Stimulated activated naive CD8-positive, alpha-beta T cell treated with anti-CD3 and anti-CD28 coated beads, Interleukin-15, amount 100 ng/mL, for 72 hours (primary cell): ENCODE results near the gene FCGBP.
"Not testable (repeated sequence)": the region's sequence is repeated elsewhere in the genome, so short reads cannot be mapped to it uniquely, and the experiment has no call there.

Source experiments
- ATAC-seq: fragments of 150-1000 bp; cut with Tn5 transposase; 2 replicates; pipeline ENCODE4 v1.10.0; 2021; ENCODE audit warnings: mild to moderate bottlenecking, moderate library complexity
- DNase-seq, 2 donors: peaks; one replicate each; pipeline ENCODE4 v3.0.0; 2021 to 2022
- H3K27ac Mint-ChIP-seq, 2 donors: one replicate each; pipeline ENCODE4 v1.8.0; 2022; ENCODE audit warnings: mild to moderate bottlenecking in 2 of 2, mixed read lengths in 2 of 2, moderate library complexity in 2 of 2
- H3K27me3 Mint-ChIP-seq: one replicate; pipeline ENCODE4 v1.8.0; 2022; ENCODE audit warnings: mixed read lengths
- H3K4me1 Mint-ChIP-seq: one replicate; pipeline ENCODE4 v1.8.0; 2022; ENCODE audit warnings: mild to moderate bottlenecking, mixed read lengths
- H3K4me3 Mint-ChIP-seq, 2 donors: one replicate each; pipeline ENCODE4 v1.8.0; 2022; ENCODE audit warnings: mild to moderate bottlenecking in 2 of 2, mixed read lengths in 2 of 2, moderate library complexity in 1 of 2
- H3K9me3 Mint-ChIP-seq, 2 donors: one replicate each; pipeline ENCODE4 v1.8.0; 2022; ENCODE audit warnings: mixed read lengths in 2 of 2

The FCGBP gene

DNA sequence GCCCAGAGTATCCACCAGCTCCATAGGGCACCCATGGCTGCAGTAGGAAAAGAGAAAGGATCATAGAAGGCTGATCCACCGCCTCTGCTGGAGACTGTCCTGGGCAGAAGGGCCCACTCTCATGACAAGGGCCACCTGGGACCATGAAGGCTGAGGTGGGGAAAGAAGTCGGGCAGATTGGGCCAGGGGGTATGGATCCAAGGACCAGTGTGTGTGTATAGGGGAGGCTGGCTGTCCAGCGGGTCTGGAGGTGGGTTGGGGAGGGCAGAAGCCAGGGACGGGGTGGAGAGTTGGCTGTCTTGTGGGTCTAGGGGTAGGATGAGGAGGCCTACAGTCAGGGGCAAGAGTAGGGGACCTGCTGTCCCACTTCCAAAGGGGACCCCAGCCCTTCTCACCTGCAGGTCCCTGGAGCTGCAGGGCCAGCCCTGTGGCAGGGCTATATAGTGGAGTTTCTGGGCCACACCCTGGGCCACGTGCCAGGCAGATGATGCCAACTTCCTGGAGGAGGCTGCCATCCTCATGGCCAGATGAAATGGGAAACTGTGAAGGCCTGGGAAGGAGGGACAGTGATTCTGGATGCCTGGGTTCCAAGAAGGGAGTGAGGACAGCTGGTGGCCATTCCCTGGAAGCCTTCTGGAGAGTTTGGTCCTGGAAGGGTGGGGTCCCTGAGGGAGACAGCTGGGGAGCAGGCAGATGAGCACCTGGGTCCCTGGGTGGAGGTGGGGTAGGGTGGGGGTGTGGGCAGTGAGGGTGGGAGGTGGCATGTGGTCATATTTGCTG lies at the start of gene FCGBP:
Gene FCGBP (minus strand): TSS at position 51 of the 780 bp plus-strand sequence.
- peak within 1 kb of the TSS in 1 of 2 donors; percentile 74 for H3K4me3 Mint-ChIP-seq

DNA sequence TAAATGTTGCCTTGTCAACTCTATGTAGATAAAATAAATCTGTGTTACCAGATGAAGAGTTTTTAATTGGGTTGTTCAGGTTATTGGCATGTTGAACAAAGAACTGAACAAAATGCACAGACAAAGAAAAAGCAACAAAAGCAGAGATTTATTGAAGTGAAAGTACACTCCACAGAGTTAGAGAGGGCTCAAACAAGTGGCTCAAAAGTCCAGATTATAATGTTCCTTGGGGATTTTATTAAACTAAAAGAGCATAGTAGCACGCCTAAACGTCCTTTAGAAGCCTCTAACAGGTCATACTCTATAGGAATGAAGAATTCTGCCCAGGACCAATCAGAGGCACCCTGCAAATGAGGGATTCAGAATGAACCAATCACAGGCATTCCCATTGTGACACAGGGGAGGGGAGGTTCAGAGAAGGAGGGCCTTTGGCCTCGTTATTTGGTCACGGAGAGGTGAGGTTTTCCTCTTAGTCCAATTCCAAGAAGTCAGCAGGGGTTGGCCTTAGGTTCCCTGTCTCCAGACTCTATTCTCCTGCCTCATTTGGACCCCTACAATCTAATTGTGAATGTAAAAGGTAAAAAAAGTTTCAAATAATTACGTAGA lies 49.4 kb upstream of the FCGBP start:
- H3K27ac Mint-ChIP-seq = no peak overlapping the region
- H3K4me1 Mint-ChIP-seq = peaks cover 9% of the 10 kb centered on the region
- H3K9me3 Mint-ChIP-seq = peaks cover 27 to 29% of the 10 kb centered on the region in 2 donors

More for the DNA sequence above, at the start of gene FCGBP:
- peaks cover 79% of the 10 kb centered on the region for H3K4me1 Mint-ChIP-seq
- ATAC-seq (no peak), DNase-seq (peak in 1 of 2 donors; percentile 10)
- H3K9me3 Mint-ChIP-seq = peaks cover 9 to 17% of the 10 kb centered on the region in 2 donors
- H3K27me3 Mint-ChIP-seq = no peaks in the 10 kb centered on the region
- H3K27ac Mint-ChIP-seq = peak within 1 kb of the TSS; percentile 85 to 91

DNA sequence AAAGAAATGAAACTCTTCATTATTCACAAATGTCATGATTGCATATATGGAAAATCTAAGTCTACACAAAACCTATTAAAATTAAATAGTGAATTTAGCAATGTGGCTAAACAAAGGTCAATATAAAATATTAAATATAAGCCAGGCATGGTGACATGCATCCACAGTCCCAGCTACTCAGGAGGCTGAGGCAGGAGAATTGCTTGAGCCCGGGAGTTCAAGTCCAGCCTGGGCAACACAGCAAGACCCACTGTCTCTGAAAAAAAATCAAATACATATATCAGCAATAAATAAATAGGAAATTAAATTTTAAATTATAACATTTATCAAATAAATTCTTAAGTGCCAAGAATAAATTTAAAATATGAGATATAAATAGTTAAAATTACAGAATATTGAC lies 48.4 kb upstream of the FCGBP start:
- no peaks in the 10 kb centered on the region for H3K27me3 Mint-ChIP-seq
- ATAC-seq (no peak), DNase-seq (no peak)
- H3K4me3 Mint-ChIP-seq = no peak overlapping the region
- H3K9me3 Mint-ChIP-seq = peaks cover 26 to 27% of the 10 kb centered on the region in 2 donors
- H3K27ac Mint-ChIP-seq = no peak overlapping the region
- peaks cover 9% of the 10 kb centered on the region for H3K4me1 Mint-ChIP-seq

More for the DNA sequence above, 49.4 kb upstream of the FCGBP start:
- DNase-seq = no peak
- no peak overlapping the region for H3K4me3 Mint-ChIP-seq
- H3K27me3 Mint-ChIP-seq = no peaks in the 10 kb centered on the region
- ATAC-seq = no peak

DNA sequence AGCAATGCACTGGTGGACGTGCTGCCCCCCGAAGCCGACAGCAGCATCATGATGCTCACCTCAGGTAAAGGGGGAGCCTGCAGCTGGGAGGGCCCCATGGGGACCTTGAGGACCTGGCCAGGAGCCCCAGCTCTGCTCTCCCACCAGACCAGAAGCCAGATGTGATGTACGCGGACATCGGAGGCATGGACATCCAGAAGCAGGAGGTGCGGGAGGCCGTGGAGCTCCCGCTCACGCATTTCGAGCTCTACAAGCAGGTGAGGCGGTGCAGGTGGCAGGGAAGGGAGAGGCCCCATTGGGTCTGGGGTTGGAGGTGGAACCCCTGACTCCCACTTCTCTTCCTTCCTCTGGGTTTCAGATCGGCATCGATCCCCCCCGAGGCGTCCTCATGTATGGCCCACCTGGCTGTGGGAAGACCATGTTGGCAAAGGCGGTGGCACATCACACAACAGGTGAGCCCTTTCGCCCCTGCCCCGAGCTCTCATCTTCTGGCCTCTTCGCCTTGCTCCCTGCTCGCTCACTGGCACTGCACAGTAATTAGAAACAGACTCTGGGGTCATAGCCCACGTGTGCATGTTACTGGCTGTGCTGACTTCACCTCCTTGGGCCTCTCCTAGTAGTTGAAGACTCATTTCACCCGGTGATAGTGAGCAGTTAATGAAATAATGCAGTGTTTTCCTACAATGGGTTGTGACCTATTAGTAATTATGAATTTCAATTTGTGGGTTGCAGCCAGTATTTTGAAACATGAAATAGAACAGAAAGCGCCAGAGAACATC lies 40.1 kb upstream of the FCGBP start:
- Mint-ChIP-seq H3K4me3 (no peak overlapping the region), H3K9me3 (no peaks in the 10 kb centered on the region), H3K27me3 (no peaks in the 10 kb centered on the region), H3K27ac (no peak overlapping the region), H3K4me1 (peaks cover 43% of the 10 kb centered on the region)
- DNase-seq = no peak
- ATAC-seq = no peak

DNA sequence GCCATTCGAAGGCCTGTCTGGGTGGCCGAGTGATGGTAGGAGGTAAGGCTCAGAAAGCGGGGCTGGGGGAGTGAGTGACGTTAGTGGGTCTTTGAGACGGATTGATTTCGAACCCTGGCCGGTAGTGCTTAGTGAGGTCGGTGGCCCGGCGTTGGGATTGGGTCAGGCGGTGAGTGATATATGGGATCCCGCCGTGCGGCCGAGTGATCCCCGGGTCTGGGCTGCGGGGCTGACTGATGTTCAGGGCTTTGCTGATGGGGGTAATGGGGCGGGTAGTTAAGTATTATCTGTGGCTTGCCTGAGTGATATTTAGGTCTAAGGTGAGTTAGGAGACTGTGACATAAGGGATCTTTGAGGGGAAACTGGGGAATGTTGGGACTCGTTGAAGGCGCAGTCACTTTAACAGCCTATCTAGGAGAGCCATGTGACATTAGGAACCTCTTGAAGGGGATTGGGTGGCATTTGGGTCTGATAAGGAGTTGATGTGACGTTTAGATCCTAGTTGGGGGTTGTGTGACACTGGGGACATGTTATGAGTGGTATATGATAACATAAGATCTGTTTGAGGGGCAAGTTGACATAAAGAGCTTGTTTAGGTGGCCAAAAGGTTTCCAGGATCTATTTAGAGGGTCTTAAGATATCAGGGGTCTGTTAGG lies 37.1 kb upstream of the FCGBP start:
- Mint-ChIP-seq H3K27ac (peak overlapping the region; percentile 98), H3K9me3 (no peaks in the 10 kb centered on the region), H3K4me3 (peak overlapping the region; percentile 95 to 97), H3K4me1 (peaks cover 71% of the 10 kb centered on the region), H3K27me3 (no peaks in the 10 kb centered on the region)
- ATAC-seq (no peak), DNase-seq (no peak)

DNA sequence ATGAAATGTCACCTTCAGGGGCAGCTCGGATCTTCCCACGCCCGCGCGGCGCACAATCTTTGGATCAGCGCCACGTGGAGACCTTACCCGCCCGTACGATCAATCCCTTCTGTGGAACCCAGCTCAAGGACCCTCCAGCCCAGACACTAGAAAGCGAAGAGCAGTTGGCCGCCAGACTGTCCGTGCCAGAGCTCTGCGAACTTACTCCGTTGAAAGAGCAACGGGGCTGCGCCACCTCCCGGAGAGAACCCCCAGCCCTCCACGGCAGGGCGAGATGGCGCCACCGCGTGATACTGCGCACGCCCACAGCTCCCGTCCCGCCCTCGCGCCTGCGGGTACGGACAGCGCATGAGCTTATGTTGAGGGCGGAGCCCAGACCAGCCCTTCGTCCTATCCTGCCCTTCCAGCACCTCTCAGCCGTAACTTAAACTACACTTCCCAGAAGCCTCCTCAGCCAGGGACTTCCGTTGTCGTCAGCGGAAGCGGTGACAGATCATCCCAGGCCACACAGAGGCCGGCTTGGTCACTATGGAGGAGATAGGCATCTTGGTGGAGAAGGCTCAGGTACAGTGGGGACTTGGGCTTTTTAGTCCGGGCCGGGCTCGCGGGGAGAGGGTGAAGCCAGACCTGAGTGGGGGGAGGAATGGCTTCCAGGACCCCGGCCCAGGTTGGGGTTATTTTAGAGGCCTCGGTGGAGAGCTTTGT lies 36.4 kb upstream of the FCGBP start, which contains the start of gene PSMC4:
Gene PSMC4 (plus strand): TSS at position 491 of the 705 bp plus-strand sequence. CDS start 38 bp downstream, at position 529.
- peak within 1 kb of the TSS; percentile 98 for H3K27ac Mint-ChIP-seq
- peak; percentile 99 for DNase-seq
- peak; percentile 97 for ATAC-seq
- H3K4me1 Mint-ChIP-seq = peaks cover 71% of the 10 kb centered on the region
- H3K4me3 Mint-ChIP-seq = peak within 1 kb of the TSS; percentile 95 to 97
- H3K9me3 Mint-ChIP-seq = no peaks in the 10 kb centered on the region
- no peaks in the 10 kb centered on the region for H3K27me3 Mint-ChIP-seq

DNA sequence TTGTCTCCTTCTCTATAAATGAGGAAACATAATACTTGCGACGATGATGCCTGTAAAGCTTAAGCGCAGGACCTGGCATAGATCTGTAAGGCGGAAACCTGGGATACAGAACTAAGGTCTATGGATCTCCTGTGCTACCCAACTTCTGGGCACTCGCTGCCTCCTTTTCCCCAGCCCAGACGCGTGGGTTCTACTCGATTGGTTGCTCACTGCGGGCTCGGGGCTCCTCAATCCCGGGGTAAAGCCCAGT lies 35.9 kb upstream of the FCGBP start:
- DNase-seq (no peak), ATAC-seq (peak; percentile 58)
- H3K9me3 Mint-ChIP-seq = no peaks in the 10 kb centered on the region
- H3K4me1 Mint-ChIP-seq = peaks cover 71% of the 10 kb centered on the region
- H3K27me3 Mint-ChIP-seq = no peaks in the 10 kb centered on the region
- H3K27ac Mint-ChIP-seq = peak overlapping the region; percentile 98
- H3K4me3 Mint-ChIP-seq = peak overlapping the region; percentile 95 to 97

DNA sequence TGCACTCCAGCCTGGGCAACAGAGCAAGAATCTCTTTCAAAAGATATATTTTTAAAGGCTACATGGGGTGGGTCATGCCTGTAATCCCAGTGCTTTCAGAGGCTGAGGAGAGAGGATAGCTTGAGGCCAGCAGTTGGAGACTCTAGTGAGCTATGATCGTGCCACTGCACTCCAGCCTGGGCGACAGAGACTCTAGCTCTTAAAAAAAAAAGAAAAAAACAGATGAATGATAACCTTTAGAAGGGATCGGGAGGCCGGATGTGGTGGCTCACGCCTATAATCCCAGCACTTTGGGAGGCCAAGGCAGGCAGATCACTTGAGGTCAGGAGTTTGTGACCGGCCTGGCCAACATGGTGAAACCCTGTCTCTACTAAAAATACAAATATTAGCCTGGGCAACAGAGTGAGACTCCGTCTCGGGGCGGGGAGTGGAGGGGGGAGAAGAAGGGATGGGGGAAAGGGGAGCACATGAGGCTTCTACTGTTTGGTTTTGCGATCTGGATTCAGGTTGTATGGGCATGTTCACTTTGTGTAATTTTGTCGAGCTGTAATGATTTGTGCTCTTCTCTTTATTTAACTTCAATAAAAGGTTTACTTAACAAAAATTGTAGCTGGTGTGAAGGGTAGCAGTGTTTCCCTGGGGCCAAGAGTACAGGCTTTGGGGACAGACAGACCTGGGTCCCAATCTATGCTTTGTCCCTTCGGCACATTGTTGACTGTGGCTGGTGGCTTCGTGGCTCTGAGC lies 35.4 kb upstream of the FCGBP start:
- DNase-seq (peak in 1 of 2 donors; percentile 21), ATAC-seq (no peak)
- H3K4me3 Mint-ChIP-seq = peak overlapping the region; percentile 95 to 97
- peak overlapping the region; percentile 98 for H3K27ac Mint-ChIP-seq
- H3K4me1 Mint-ChIP-seq = peaks cover 71% of the 10 kb centered on the region
- no peaks in the 10 kb centered on the region for H3K9me3 Mint-ChIP-seq
- no peaks in the 10 kb centered on the region for H3K27me3 Mint-ChIP-seq

DNA sequence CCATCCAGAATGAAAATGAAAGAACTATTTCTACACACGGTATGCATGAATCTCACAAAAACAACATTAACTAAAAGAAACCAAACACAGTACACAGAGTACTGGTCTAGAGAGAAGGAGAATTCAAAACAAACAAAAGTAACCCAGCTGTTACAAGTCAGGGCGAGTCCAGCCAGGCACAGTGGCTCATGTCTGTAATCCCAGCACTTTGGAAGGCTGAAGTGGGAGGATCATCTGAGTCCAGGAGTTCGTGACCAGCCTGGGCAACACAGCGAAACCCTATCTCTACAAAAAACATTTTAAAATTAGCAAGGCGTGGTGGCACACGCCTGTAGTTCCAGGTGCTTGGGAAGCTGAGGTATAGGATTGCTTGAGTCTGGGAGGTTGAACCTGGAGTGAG lies 34.8 kb upstream of the FCGBP start:
- H3K4me3 Mint-ChIP-seq = peak overlapping the region; percentile 95 to 97
- no peaks in the 10 kb centered on the region for H3K9me3 Mint-ChIP-seq
- no peaks in the 10 kb centered on the region for H3K27me3 Mint-ChIP-seq
- ATAC-seq = no peak
- peaks cover 68% of the 10 kb centered on the region for H3K4me1 Mint-ChIP-seq
- peak overlapping the region; percentile 98 for H3K27ac Mint-ChIP-seq
- DNase-seq = no peak

DNA sequence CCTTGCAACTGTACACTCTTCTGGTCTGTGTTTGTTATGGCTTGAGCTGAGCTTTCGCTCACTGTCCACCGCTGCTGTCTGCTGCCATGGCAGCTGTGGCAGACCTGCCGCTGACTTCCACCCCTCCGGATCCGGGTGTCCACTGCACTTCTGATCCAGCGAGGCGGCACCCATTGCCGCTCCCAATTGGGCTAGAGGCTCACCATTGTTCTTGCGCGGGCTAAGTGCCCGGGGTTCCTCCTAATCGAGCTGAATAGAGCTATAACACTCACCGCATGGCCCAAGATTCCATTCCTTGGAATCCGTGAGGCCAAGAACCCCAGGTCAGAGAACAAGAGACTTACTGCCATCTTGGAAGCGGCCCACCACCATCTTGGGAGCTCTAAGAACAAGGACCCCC lies 34.4 kb upstream of the FCGBP start:
- no peaks in the 10 kb centered on the region for H3K9me3 Mint-ChIP-seq
- peaks cover 69% of the 10 kb centered on the region for H3K4me1 Mint-ChIP-seq
- H3K27ac Mint-ChIP-seq = peak overlapping the region; percentile 98
- no peaks in the 10 kb centered on the region for H3K27me3 Mint-ChIP-seq
- ATAC-seq (no peak), DNase-seq (no peak)
- H3K4me3 Mint-ChIP-seq = peak overlapping the region; percentile 95 to 97

DNA sequence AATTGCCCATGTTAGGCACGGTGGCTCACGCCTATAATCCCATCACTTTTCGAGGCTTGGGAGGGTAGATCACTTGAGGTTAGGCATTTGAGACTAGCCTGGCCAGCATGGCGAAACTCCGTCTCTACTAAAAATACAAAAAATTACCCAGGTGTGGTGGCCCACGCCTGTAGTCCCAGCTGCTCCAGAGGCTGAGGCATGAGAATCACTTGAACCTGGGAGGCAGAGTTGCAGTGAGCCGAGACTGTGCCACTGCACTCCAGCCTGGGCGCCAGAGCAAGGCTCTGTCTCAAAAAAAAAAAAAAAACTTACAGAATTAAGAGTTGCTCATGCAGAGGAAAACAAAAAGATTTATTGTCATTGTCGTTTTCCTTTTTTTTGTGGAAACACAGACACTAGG lies 33.1 kb upstream of the FCGBP start:
- Mint-ChIP-seq H3K27me3 (no peaks in the 10 kb centered on the region), H3K27ac (no peak overlapping the region), H3K4me1 (peaks cover 67% of the 10 kb centered on the region), H3K4me3 (no peak overlapping the region), H3K9me3 (no peaks in the 10 kb centered on the region)
- ATAC-seq = no peak
- DNase-seq = no peak

DNA sequence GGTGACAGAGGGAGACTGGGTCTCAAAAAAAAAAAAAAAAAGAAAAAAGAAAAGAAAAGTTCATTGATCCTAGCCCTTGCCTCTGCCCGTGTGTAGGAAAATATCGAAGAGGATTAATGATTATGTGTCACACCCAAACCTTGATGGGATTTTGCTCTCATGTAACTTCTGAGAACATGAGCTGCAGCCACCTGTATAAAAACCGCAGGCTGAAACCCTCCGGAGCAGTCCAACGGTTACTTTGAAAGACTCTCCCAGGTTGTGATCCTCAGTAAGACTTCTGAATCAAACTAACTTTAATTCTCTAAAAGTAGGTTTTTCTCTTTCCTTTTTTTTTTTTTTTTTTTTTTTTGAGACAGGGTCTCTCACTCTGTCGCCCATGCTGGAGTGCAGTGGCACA lies 32.2 kb upstream of the FCGBP start:
- Mint-ChIP-seq H3K9me3 (no peaks in the 10 kb centered on the region), H3K4me3 (no peak overlapping the region), H3K4me1 (peaks cover 61% of the 10 kb centered on the region), H3K27ac (peak overlapping the region in 1 of 2 donors; percentile 28), H3K27me3 (no peaks in the 10 kb centered on the region)
- ATAC-seq (no peak), DNase-seq (no peak)

DNA sequence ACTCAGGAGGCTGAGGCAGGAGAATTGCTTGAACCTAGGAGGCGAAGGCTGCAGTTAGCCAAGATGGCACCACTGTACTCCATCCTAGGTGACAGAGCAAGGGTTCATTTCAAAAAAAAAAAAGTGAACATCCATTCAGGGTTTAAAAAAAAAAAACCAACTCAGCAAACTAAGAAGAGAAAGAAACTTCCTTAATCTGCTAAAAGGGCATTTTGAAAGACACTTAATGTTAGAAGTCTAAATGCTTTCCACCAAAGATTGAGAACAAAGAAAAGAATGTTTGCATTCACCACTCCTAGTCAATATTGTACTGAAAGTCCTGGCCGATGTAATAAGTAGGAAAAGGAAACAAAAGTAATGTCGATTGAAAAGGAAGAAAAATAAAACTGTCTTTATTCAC lies 29.5 kb upstream of the FCGBP start:
- no peaks in the 10 kb centered on the region for H3K9me3 Mint-ChIP-seq
- H3K4me3 Mint-ChIP-seq = no peak overlapping the region
- peak overlapping the region in 1 of 2 donors; percentile 65 for H3K27ac Mint-ChIP-seq
- no peaks in the 10 kb centered on the region for H3K27me3 Mint-ChIP-seq
- ATAC-seq (no peak), DNase-seq (no peak)
- peaks cover 64% of the 10 kb centered on the region for H3K4me1 Mint-ChIP-seq

DNA sequence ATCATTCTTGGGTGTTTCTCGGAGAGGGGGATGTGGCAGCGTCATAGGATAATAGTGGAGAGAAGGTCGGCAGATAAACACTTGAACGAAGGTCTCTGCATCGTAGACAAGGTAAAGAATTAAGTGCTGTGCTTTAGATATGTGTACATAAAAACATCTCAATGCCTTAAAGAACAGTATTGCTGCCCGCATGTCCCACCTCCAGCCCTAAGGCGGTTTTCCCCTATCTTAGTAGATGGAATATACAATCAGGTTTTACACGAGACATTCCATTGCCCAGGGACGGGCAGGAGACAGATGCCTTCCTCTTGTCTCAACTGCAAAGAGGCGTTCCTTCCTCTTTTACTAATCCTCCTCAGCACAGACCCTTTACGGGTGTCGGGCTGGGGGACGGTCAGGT lies 25.0 kb upstream of the FCGBP start:
- ATAC-seq, H3K9me3 Mint-ChIP-seq, DNase-seq, H3K27me3 Mint-ChIP-seq: not testable (repeated sequence)
- Mint-ChIP-seq H3K27ac (peak overlapping the region; percentile 94 to 98), H3K4me1 (peaks cover 66% of the 10 kb centered on the region), H3K4me3 (peak overlapping the region; percentile 71 to 74)
